SK-N-SH (cell line): ENCODE measurements around the gene NUAK2.

Experiments
- CTCF ChIP-seq: fragments of 200-600 bp; sonication (generic); IDR thresholded peaks from 2 replicates; pipeline ENCODE4 v1.6.1; 2017; ENCODE audit warnings: antibody characterized with exemption, mild to moderate bottlenecking, moderate library complexity
- EP300 ChIP-seq, 2 experiments: IDR thresholded peaks; 2 replicates each; pipeline versions ENCODE4 v1.4.0 to v1.6.1; 2012; ENCODE audit warnings: borderline replicate concordance in 1 of 2, low read depth in 1 of 2, low read length in 1 of 2
- MXI1 ChIP-seq: IDR thresholded peaks from 2 replicates; pipeline ENCODE4 v1.6.1; 2012; ENCODE audit warnings: mild to moderate bottlenecking, low read depth, low read length, improper control_type of control experiment
- NFIC ChIP-seq: IDR thresholded peaks from 2 replicates; pipeline ENCODE4 v1.4.0; 2012; ENCODE audit warnings: borderline replicate concordance
- POLR2AphosphoS5 ChIP-seq: IDR thresholded peaks from 2 replicates; pipeline ENCODE4 v1.6.1; 2012; ENCODE audit warnings: low read depth, low read length
- RAD21 ChIP-seq: IDR thresholded peaks from 2 replicates; pipeline ENCODE4 v1.6.1; 2012; ENCODE audit warnings: mild to moderate bottlenecking, low read length
- RFX5 ChIP-seq: IDR thresholded peaks from 2 replicates; pipeline ENCODE4 v1.6.1; 2012; ENCODE audit warnings: mild to moderate bottlenecking, improper control_type of control experiment, low read length
- SMC3 ChIP-seq: IDR thresholded peaks from 2 replicates; pipeline ENCODE4 v1.6.1; 2012; ENCODE audit warnings: low read depth, low read length, improper control_type of control experiment
- TAF1 ChIP-seq: IDR thresholded peaks from 2 replicates; pipeline ENCODE4 v1.6.1; 2012; ENCODE audit warnings: low read depth, mild to moderate bottlenecking, low read length, moderate library complexity, borderline replicate concordance

DNA sequence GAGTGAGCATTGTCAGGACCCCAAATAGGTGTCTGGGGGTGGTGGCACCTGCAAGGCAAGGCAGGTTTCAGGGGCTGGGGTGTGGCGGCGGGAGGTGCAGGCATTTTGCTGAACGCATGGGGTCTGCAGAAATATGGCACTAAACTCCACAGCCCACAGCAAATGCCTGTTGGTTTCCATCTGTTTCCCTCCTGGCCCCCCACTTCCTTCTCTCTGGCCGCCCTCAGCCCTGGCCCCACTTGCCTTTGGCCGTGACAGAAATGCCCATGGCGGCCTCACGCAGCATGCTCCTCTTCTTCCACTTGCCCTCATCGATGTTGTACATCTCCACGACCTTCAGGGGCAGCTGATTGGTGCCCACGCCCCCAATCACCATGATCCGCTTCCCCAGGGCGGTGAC lies 21.4 kb upstream of the NUAK2 start:
- TF ChIP-seq TAF1 (no peak), RAD21 (no peak), CTCF (no peak), RFX5 (no peak), POLR2AphosphoS5 (no peak), NFIC (no peak), SMC3 (no peak), MXI1 (no peak), EP300 (IDR thresholded peaks at IDR 0.05; ENCODE audit: borderline replicate concordance in 1 of 2, low read depth in 1 of 2, low read length in 1 of 2) (no peak)
